ENCODE measurements around the gene PLD1. TPM values are rescaled to one million over a fixed set of nuclear protein-coding genes. Genes with fewer than 3 reads are reported as not detected.

PLD1 gene
- total RNA-seq, 1 experiment from 2014 or later, result 32.5 TPM

GRCh38 chr3:171654809-171655208, 155.5 kb downstream of the PLD1 start:
- intact Hi-C loops (cut with micrococcal nuclease; ENCODE audit: unreplicated experiment), result no loop called here
- CTCF ChIA-PET, result no interaction called here

GRCh38 chr3:171654326-171654725, 156.0 kb downstream of the PLD1 start:
- POLR2A ChIA-PET (ENCODE audit: unreplicated experiment), result interaction anchor here (0.7 to 1.1 kb wide), 2 partner anchors 56 to 1050 kb away, joined by 3 read pairs; no protein-coding TSS in a partner anchor
- Histone ChIP-seq H2AFZ (no peak overlapping the region), H3K9me3 (ENCODE audit: insufficient read depth, low read depth) (no peaks in the 10 kb centered on the region), H3K4me2 (no peak overlapping the region), H3K27ac (no peak overlapping the region), H3K4me3 (no peak overlapping the region), H3K9me2 (ENCODE audit: insufficient read depth) (no peaks in the 10 kb centered on the region), H4K20me1 (ENCODE audit: insufficient read depth) (no peaks in the 10 kb centered on the region), H3K36me3 (ENCODE audit: low read depth) (no peaks in the 10 kb centered on the region; the same call in 1 of the 2 replicates), H3K4me1 (replicated peaks; ENCODE audit: insufficient read depth) (no peaks in the 10 kb centered on the region), H3F3A (ENCODE audit: insufficient read depth, low read depth) (peaks cover 4% of the 10 kb centered on the region; the same call in 1 of the 2 replicates), H3K27me3 (ENCODE audit: insufficient read depth, low read depth) (no peaks in the 10 kb centered on the region), H3K79me2 (ENCODE audit: low read depth) (no peaks in the 10 kb centered on the region)
- DNase-seq, result no peak
- CTCF ChIA-PET, result no interaction called here
- BruUV-seq (replicated peaks), result no TSS peak
- intact Hi-C loops (cut with micrococcal nuclease; ENCODE audit: unreplicated experiment), result no loop called here
- TF ChIP-seq, protein P1, sequence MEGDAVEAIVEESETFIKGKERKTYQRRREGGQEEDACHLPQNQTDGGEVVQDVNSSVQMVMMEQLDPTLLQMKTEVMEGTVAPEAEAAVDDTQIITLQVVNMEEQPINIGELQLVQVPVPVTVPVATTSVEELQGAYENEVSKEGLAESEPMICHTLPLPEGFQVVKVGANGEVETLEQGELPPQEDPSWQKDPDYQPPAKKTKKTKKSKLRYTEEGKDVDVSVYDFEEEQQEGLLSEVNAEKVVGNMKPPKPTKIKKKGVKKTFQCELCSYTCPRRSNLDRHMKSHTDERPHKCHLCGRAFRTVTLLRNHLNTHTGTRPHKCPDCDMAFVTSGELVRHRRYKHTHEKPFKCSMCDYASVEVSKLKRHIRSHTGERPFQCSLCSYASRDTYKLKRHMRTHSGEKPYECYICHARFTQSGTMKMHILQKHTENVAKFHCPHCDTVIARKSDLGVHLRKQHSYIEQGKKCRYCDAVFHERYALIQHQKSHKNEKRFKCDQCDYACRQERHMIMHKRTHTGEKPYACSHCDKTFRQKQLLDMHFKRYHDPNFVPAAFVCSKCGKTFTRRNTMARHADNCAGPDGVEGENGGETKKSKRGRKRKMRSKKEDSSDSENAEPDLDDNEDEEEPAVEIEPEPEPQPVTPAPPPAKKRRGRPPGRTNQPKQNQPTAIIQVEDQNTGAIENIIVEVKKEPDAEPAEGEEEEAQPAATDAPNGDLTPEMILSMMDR (conservative IDR thresholded peaks at IDR 0.05), result no peak
- no peak for TF ChIP-seq EZH2 (IDR thresholded peaks at IDR 0.05; ENCODE audit: low read depth)

More at GRCh38 chr3:171654809-171655208, 155.5 kb downstream of the PLD1 start:
- Histone ChIP-seq H3K27me3 (ENCODE audit: insufficient read depth, low read depth) (no peaks in the 10 kb centered on the region), H3K79me2 (ENCODE audit: low read depth) (no peaks in the 10 kb centered on the region), H3K27ac (no peak overlapping the region), H3K4me3 (no peak overlapping the region), H4K20me1 (ENCODE audit: insufficient read depth) (no peaks in the 10 kb centered on the region), H3F3A (ENCODE audit: insufficient read depth, low read depth) (peaks cover 4% of the 10 kb centered on the region; the same call in 1 of the 2 replicates), H3K4me2 (no peak overlapping the region), H3K9me2 (ENCODE audit: insufficient read depth) (no peaks in the 10 kb centered on the region), H2AFZ (no peak overlapping the region), H3K36me3 (ENCODE audit: low read depth) (no peaks in the 10 kb centered on the region; the same call in 1 of the 2 replicates), H3K9me3 (ENCODE audit: insufficient read depth, low read depth) (no peaks in the 10 kb centered on the region), H3K4me1 (replicated peaks; ENCODE audit: insufficient read depth) (no peaks in the 10 kb centered on the region)
- TF ChIP-seq EZH2 (IDR thresholded peaks at IDR 0.05; ENCODE audit: low read depth), result no peak
- TF ChIP-seq, protein P1 (conservative IDR thresholded peaks at IDR 0.05), result no peak
- BruUV-seq (replicated peaks), result no TSS peak
- POLR2A ChIA-PET (ENCODE audit: unreplicated experiment), result interaction anchor here (1.1 kb wide), 1 partner anchor 55 kb away, joined by 3 read pairs; no protein-coding TSS in a partner anchor
- peak in 1 of 2 experiments; percentile 6 for DNase-seq

- Histone ChIP-seq H3K27ac (no peak overlapping the region), H2AFZ (no peak overlapping the region), H3K4me2 (no peak overlapping the region), H4K20me1 (ENCODE audit: insufficient read depth) (no peaks in the 10 kb centered on the region), H3K36me3 (ENCODE audit: low read depth) (no peaks in the 10 kb centered on the region; the same call in 1 of the 2 replicates), H3K9me2 (ENCODE audit: insufficient read depth) (no peaks in the 10 kb centered on the region), H3K79me2 (ENCODE audit: low read depth) (no peaks in the 10 kb centered on the region), H3K4me3 (no peak overlapping the region), H3K27me3 (ENCODE audit: insufficient read depth, low read depth) (no peaks in the 10 kb centered on the region), H3K9me3 (ENCODE audit: insufficient read depth, low read depth) (no peaks in the 10 kb centered on the region), H3F3A (ENCODE audit: insufficient read depth, low read depth) (peaks cover 4% of the 10 kb centered on the region; the same call in 1 of the 2 replicates), H3K4me1 (replicated peaks; ENCODE audit: insufficient read depth) (no peaks in the 10 kb centered on the region)
- TF ChIP-seq, protein P1 (conservative IDR thresholded peaks at IDR 0.05), result no peak
- TF ChIP-seq EZH2 (IDR thresholded peaks at IDR 0.05; ENCODE audit: low read depth), result no peak
- no peak for DNase-seq
- no TSS peak for BruUV-seq (replicated peaks)
- ChIA-PET CTCF (no interaction called here), POLR2A (ENCODE audit: unreplicated experiment) (interaction anchor here (0.7 to 1.1 kb wide), 2 partner anchors 56 to 1051 kb away, joined by 3 read pairs; no protein-coding TSS in a partner anchor)
- intact Hi-C loops (cut with micrococcal nuclease; ENCODE audit: unreplicated experiment), result no loop called here
These were observed 156.6 kb downstream of the PLD1 start for GRCh38 chr3:171653701-171654100.

Data from PC-9 (cell line).